Measurements from ENCODE around the gene SLC6A11.

DNA sequence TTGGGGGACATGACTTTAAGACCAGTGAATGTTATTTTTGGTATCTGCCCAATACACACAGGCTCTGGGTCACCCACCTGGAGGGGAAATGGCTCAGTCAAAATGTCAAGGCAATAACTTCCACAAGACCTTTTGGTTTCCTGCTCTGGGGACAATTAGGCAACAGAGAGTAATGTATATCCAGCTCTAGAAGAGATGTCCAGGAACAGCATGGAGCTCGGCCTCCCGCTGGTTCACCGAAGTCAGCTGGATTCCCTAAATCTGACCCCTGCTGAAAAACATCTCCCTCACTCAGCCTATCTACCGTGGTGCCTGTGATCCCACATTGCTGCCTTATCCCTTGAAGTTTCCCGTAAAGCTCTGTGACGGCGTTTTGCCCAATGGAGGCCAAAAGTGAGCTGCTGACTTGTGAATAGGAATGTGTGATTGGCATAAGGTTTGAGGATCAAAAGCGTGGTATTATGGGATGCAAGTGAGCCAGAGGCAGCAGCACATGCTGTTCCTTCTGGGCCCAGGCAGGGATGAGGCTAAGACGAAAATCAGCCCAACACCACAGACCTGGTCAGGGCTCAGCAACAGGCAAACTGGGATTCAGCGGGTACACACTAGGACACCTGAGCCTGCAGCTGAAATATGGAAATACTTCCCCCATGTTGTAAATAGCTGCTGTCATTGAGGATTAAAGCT lies 47.2 kb upstream of the SLC6A11 start:
- TF ChIP-seq, protein P1, sequence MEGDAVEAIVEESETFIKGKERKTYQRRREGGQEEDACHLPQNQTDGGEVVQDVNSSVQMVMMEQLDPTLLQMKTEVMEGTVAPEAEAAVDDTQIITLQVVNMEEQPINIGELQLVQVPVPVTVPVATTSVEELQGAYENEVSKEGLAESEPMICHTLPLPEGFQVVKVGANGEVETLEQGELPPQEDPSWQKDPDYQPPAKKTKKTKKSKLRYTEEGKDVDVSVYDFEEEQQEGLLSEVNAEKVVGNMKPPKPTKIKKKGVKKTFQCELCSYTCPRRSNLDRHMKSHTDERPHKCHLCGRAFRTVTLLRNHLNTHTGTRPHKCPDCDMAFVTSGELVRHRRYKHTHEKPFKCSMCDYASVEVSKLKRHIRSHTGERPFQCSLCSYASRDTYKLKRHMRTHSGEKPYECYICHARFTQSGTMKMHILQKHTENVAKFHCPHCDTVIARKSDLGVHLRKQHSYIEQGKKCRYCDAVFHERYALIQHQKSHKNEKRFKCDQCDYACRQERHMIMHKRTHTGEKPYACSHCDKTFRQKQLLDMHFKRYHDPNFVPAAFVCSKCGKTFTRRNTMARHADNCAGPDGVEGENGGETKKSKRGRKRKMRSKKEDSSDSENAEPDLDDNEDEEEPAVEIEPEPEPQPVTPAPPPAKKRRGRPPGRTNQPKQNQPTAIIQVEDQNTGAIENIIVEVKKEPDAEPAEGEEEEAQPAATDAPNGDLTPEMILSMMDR (IDR thresholded peaks at IDR 0.05), result no peak
- TF ChIP-seq POLR2A (IDR thresholded peaks at IDR 0.05), result no peak

Measured in esophagus squamous epithelium (tissue), 4 donors.